ENCODE measurements around the gene UNKL.

UNKL gene

DNA sequence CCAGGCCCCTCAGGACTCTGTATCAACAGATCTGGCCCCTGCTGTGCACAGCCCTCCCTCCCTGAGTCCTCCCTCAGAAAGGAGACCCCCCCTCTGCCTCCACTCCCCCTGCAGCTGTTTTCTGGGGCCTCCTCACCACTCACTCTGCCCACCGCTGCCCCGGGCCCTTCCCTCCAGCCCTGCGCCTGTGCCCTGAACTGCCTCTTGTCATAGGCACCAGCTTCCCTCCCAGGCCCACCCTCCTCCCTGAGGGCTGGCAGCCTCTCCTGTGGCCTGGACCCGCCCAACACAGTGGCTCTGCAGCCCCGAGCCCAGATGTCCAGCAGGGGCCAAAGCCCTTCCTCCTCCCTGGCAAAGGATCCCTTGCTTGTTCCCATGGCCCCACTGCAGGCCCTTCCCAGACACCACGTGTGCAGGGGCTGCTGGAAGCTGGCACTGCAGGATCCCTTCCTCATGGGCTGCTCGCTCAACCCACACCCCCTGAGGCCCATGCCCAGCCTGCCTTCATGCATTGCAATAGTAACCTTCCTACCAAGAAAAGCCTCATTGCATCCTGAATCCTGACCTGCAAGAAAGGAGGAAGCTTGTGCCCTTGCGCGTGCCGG, 37.0 kb downstream of the UNKL start:
- no peak overlapping the region for H3K4me3 ChIP-seq (ENCODE audit: low read depth, low read length)
- TF ChIP-seq, protein P1, sequence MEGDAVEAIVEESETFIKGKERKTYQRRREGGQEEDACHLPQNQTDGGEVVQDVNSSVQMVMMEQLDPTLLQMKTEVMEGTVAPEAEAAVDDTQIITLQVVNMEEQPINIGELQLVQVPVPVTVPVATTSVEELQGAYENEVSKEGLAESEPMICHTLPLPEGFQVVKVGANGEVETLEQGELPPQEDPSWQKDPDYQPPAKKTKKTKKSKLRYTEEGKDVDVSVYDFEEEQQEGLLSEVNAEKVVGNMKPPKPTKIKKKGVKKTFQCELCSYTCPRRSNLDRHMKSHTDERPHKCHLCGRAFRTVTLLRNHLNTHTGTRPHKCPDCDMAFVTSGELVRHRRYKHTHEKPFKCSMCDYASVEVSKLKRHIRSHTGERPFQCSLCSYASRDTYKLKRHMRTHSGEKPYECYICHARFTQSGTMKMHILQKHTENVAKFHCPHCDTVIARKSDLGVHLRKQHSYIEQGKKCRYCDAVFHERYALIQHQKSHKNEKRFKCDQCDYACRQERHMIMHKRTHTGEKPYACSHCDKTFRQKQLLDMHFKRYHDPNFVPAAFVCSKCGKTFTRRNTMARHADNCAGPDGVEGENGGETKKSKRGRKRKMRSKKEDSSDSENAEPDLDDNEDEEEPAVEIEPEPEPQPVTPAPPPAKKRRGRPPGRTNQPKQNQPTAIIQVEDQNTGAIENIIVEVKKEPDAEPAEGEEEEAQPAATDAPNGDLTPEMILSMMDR (IDR thresholded peaks at IDR 0.05; ENCODE audit: low read depth, low read length): no peak
- TF ChIP-seq POLR2A (IDR thresholded peaks at IDR 0.05; ENCODE audit: extremely low read depth, insufficient read length) (no peak), MAX (IDR thresholded peaks at IDR 0.05; ENCODE audit: low read depth, low read length) (no peak), MYC (IDR thresholded peaks at IDR 0.05; ENCODE audit: low read depth, low read length) (no peak)
- DNase-seq (ENCODE audit: low read depth): no peak

- DNase-seq (ENCODE audit: low read depth): no peak
- TF ChIP-seq MYC (IDR thresholded peaks at IDR 0.05; ENCODE audit: low read depth, low read length) (no peak), MAX (IDR thresholded peaks at IDR 0.05; ENCODE audit: low read depth, low read length) (no peak), POLR2A (IDR thresholded peaks at IDR 0.05; ENCODE audit: extremely low read depth, insufficient read length) (no peak)
- TF ChIP-seq, protein P1 (IDR thresholded peaks at IDR 0.05; ENCODE audit: low read depth, low read length): no peak
- no peak overlapping the region for H3K4me3 ChIP-seq (ENCODE audit: low read depth, low read length)
Measured at GRCh38 chr16:1375741-1376410, 38.6 kb downstream of the UNKL start.

- TF ChIP-seq MAX (IDR thresholded peaks at IDR 0.05; ENCODE audit: low read depth, low read length) (no peak), MYC (IDR thresholded peaks at IDR 0.05; ENCODE audit: low read depth, low read length) (no peak)
- TF ChIP-seq, protein P1 (IDR thresholded peaks at IDR 0.05; ENCODE audit: low read depth, low read length): no peak
- DNase-seq (ENCODE audit: low read depth): no peak
- no peak overlapping the region for H3K4me3 ChIP-seq (ENCODE audit: low read depth, low read length)
Measured at GRCh38 chr16:1375298-1375640, 39.2 kb downstream of the UNKL start.

DNA sequence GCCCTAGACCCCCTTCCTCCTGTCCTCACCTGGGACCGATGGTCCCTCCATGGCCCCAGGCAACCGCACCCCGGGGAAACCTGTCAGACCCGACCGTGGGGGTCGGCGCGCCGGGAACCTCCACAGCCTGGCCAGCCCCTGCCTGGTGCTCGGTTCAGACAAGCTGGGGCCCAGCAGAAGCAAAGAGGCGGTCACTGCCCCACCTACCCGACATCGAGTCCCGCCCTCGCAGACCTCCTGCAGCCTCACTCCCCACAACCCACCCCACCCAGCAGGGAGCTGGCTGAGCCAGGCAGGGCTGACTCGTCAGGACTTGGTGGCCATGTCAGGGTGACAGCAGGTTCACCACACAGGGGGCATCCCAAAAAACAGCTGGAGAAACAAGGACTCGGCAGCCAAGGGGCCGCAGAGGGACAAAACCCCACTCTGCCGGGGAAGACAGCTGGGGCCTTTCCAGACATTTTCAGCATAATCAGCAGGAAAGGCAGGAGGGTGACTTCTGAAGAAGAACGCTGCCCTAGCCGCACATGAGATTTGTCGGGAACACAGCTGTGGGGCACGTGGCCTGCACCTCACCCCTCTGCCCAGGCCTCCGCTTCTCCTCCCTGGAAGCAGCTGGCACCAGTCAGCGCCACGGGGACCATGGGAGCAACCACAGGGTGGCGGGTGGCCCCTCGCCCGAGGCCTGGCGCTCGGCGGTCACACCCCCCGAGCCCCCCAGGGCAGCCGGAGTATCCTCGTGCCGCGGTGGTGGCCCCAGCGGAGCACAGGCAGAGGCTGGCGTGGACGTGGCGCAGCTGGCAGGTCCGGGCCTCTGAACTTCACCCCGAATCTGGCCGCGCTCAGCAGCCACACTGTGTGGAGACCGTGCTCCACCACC, 39.8 kb downstream of the UNKL start:
- DNase-seq (ENCODE audit: low read depth): peak; percentile 21
- H3K4me3 ChIP-seq (ENCODE audit: low read depth, low read length): no peak overlapping the region
- TF ChIP-seq, protein P1 (IDR thresholded peaks at IDR 0.05; ENCODE audit: low read depth, low read length): no peak
- TF ChIP-seq MAX (IDR thresholded peaks at IDR 0.05; ENCODE audit: low read depth, low read length) (no peak), MYC (IDR thresholded peaks at IDR 0.05; ENCODE audit: low read depth, low read length) (no peak), POLR2A (IDR thresholded peaks at IDR 0.05; ENCODE audit: extremely low read depth, insufficient read length) (no peak)

DNA sequence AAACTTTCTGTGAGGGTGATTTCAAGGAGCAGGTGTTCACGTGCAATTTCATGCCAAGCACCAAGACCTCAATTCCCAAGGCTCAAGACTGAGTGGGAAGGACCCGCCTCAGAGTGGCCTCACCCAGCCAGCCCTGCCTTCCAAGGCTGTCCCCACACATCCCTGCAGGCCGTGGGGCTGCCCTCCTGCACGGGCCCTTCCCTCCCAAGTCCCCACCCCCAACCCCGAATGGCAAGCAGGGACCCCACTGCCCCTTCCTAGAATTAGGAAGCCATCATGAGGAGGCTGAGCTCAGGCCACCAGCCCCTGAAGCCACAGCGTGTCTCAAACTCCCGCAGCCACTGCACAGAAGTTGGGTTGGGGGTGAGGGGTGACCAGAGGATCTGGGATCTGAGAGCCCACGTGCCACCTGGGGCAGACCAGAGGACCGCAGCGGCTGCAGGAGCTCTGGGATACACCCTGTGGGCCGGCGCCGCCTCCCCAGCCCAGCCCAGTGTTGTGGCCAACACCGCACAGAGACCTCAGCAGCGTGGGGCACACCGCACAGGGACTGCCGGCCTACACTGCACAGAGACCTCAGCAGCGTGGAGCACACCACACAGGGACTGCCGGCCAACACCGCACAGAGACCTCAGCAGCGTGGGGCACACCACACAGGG, 42.1 kb downstream of the UNKL start:
- no peak for DNase-seq (ENCODE audit: low read depth)
- TF ChIP-seq, protein P1 (IDR thresholded peaks at IDR 0.05; ENCODE audit: low read depth, low read length): no peak
- no peak for TF ChIP-seq MAX (IDR thresholded peaks at IDR 0.05; ENCODE audit: low read depth, low read length)
- TF ChIP-seq POLR2A (IDR thresholded peaks at IDR 0.05; ENCODE audit: extremely low read depth, insufficient read length): no peak
- no peak for TF ChIP-seq MYC (IDR thresholded peaks at IDR 0.05; ENCODE audit: low read depth, low read length)
- H3K4me3 ChIP-seq (ENCODE audit: low read depth, low read length): no peak overlapping the region

Data from NB4 (cell line).